ENCODE results near the gene MGAT5B. TPM values are rescaled to one million over a fixed set of nuclear protein-coding genes. Genes with fewer than 3 reads are reported as not detected.

The MGAT5B gene
- total and polyA plus RNA-seq, 10 donors, result 0.02 to 2.0 (median 0.75) TPM

DNA sequence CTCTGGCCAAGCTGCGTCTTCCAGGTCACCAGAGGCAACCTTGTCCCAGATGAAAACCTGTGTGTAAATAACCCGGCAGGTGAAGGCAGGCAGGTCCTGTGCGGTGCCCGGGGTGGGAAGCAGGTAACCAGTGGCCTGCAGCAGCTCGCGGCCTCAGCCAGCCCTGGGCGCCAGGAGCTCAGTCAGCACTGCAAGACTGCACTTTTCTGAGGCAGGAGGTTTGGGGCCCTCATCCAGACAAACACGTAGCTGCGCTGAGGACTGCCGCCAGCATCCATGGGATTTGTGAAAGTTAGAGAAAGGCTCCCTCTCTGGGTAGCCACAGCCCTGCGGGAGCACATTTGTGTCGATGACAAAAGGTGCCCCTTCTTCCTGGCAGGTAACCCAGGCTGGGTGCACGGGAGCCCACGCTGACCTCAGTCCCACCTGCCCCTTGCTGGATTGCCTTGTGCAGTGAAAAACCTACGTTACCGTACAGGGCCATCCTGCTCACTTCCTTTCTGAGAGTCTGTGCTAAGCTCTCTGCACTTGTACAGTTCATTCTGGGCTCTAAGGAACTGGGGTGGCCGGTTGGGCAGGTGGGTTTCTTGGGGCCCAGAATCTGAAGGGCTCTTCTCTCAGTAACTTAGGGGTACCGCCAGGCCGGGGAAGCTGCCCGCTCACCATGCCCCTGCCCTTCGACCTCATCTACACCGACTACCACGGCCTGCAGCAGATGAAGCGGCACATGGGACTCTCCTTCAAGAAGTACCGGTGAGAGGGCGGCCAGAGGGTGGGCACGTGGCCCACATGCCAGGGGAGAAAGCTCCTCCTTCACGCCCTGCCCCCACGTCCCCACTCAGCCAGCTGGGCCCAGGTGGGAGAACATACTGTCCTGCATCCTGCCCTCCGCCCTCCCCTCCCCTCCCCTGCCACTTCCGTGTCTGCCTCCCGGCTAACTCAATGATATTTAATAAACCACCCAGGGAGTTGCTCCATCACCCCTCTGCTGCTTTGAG, 56.4 kb downstream of the MGAT5B start:
- Histone ChIP-seq H3K9me3 (no peaks in the 10 kb centered on the region), H3K27me3 (replicated peaks in 1 of 7) (peaks cover 0 to 46% (median 0%) of the 10 kb centered on the region in 7 donors), H3K36me3 (no peaks in the 10 kb centered on the region), H3K4me3 (no peak overlapping the region), H3K27ac (no peak overlapping the region), H3K4me1 (peaks cover 0 to 18% (median 8%) of the 10 kb centered on the region in 6 donors)
- DNase-seq, result no peak
- TF ChIP-seq POLR2AphosphoS5 (IDR thresholded peaks at IDR 0.05) (no peak), CTCF (IDR thresholded peaks at IDR 0.05 in 8 of 11, conservative IDR thresholded peaks at IDR 0.05 in 3 of 11) (no peak)
- intact Hi-C loops (cut with DNase I; ENCODE audit: low total_unique reads), result no loop called here
- WGBS, 5 donors, result 70 to 82% (median 80%) methylated on average over 23 to 31 of the region's 32 CpGs

- intact Hi-C loops (cut with DNase I; ENCODE audit: low total_unique reads), result no loop called here
- Histone ChIP-seq H3K36me3 (no peaks in the 10 kb centered on the region), H3K27me3 (replicated peaks in 1 of 7) (peaks cover 0 to 43% (median 0%) of the 10 kb centered on the region in 7 donors), H3K27ac (no peak overlapping the region), H3K9me3 (no peaks in the 10 kb centered on the region), H3K4me1 (peaks cover 0 to 18% (median 8%) of the 10 kb centered on the region in 6 donors), H3K4me3 (no peak overlapping the region)
- TF ChIP-seq POLR2A (IDR thresholded peaks at IDR 0.05), result no peak
- no peak for TF ChIP-seq POLR2AphosphoS5 (IDR thresholded peaks at IDR 0.05)
- no peak for TF ChIP-seq CTCF (IDR thresholded peaks at IDR 0.05 in 8 of 11, conservative IDR thresholded peaks at IDR 0.05 in 3 of 11)
- no peak for DNase-seq
- WGBS, 5 donors, result 26 to 56% (median 35%) methylated on average over 8 of the region's 8 CpGs
Observed at GRCh38 chr17:76925441-76925891, 57.3 kb downstream of the MGAT5B start.

DNA sequence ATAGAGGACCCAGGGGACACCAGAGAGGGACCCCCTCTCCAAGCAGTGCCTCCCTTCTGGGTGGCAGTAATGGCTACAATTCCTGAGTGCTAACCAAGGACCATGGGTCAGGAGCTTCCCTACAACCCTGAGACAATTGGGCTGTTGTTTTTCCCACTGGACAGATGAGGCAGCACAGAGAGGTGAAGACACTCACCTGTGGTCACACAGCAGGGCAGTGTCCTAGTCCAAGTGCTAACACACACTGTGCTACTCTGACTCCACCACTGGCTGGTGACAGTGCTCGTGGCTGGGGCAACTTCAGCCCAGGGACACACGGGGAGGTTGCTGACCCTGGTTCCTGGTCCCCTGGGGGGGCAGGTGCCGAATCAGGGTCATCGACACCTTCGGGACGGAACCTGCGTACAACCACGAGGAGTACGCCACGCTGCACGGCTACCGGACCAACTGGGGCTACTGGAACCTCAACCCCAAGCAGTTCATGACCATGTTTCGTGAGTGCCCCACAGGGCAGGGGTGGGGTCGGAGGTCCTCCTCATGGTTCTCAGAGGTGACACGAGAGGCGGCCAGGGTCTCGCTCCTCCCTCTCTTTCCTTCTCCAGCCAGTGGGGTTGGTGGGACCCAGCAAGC, 58.1 kb downstream of the MGAT5B start:
- WGBS, 5 donors, result 73 to 87% (median 77%) methylated on average over 6 to 17 of the region's 17 CpGs
- no peak for DNase-seq

More for the DNA sequence above, 58.1 kb downstream of the MGAT5B start:
- TF ChIP-seq POLR2A (IDR thresholded peaks at IDR 0.05), result no peak
- TF ChIP-seq POLR2AphosphoS5 (IDR thresholded peaks at IDR 0.05), result no peak
- no peak for TF ChIP-seq CTCF (IDR thresholded peaks at IDR 0.05 in 8 of 11, conservative IDR thresholded peaks at IDR 0.05 in 3 of 11)
- Histone ChIP-seq H3K4me1 (peaks cover 0 to 18% (median 8%) of the 10 kb centered on the region in 6 donors), H3K4me3 (no peak overlapping the region), H3K27me3 (replicated peaks in 1 of 7) (peaks cover 0 to 34% (median 0%) of the 10 kb centered on the region in 7 donors), H3K9me3 (no peaks in the 10 kb centered on the region), H3K27ac (no peak overlapping the region), H3K36me3 (no peaks in the 10 kb centered on the region)
- intact Hi-C loops (cut with DNase I; ENCODE audit: low total_unique reads), result no loop called here
